ENCODE measurements around the gene PTPN5.

The PTPN5 gene

DNA sequence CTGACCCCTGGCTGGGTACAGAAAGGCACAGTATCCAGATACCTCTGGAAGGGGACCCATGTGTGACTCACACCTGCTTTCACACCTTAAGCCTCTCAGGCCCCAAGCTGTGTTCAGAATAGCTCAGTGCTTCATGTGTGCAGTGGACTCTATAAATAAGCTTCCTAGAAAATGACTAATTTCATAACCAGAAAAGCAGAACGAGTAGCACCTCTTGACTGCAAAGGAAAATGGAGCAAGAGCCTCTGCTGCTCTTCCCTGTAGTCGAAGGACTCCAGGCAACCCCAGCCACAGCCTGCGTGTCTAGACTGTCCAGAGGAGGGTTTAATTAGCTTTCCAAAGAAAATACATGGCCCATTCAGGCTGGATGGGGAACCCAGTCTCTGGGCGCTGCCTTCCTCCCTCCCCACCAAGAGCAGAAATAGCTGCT lies 23.1 kb downstream of the PTPN5 start:
- TF ChIP-seq, protein P1, sequence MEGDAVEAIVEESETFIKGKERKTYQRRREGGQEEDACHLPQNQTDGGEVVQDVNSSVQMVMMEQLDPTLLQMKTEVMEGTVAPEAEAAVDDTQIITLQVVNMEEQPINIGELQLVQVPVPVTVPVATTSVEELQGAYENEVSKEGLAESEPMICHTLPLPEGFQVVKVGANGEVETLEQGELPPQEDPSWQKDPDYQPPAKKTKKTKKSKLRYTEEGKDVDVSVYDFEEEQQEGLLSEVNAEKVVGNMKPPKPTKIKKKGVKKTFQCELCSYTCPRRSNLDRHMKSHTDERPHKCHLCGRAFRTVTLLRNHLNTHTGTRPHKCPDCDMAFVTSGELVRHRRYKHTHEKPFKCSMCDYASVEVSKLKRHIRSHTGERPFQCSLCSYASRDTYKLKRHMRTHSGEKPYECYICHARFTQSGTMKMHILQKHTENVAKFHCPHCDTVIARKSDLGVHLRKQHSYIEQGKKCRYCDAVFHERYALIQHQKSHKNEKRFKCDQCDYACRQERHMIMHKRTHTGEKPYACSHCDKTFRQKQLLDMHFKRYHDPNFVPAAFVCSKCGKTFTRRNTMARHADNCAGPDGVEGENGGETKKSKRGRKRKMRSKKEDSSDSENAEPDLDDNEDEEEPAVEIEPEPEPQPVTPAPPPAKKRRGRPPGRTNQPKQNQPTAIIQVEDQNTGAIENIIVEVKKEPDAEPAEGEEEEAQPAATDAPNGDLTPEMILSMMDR (IDR thresholded peaks at IDR 0.05; ENCODE audit: low read length, missing control alignments): no peak
- DNase-seq (ENCODE audit: low read depth): no peak
- H3K4me3 ChIP-seq (replicated peaks; ENCODE audit: low read depth, low read length): no peak overlapping the region

DNA sequence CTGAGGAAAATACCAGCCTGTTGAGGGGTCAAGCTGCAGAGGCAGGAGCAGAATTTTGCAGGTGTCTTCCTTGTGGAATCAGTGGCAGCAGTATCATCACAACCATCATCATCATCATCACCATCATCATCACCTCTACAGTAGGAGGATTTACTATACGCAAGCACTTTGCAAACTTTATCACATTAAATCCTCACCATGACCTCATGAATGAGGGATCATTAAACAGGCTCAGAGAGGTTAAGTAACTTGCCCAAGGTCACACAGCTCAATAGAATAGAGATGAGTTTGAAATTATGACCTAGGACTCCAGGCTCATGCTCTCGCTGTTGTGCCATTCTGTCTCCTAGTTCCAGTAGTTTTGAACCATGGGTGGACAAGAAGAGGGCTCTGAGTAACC lies 25.6 kb downstream of the PTPN5 start:
- TF ChIP-seq, protein P1 (IDR thresholded peaks at IDR 0.05; ENCODE audit: low read length, missing control alignments): no peak
- DNase-seq (ENCODE audit: low read depth): no peak
- H3K4me3 ChIP-seq (replicated peaks; ENCODE audit: low read depth, low read length): no peak overlapping the region

DNA sequence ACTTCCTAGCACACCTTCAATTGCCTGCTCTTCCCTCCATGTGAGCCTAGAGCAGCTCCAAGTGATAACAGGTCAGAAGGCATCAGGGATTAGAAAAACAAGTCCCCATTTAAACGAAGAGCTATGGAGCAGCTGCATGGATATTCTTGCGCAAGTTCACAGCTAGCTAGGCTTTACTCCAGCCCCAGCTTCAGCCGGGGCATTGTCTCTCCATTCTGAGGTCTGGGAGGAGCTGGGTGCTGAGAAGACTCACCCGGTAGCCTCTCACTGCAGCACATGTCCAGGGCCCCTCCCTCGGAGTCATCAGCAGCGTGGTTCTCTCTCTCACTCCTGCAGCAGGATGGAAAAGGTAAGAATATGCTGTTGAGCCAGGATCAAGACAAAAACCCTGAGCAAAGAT lies 26.0 kb downstream of the PTPN5 start:
- TF ChIP-seq, protein P1 (IDR thresholded peaks at IDR 0.05; ENCODE audit: low read length, missing control alignments): no peak
- peak; percentile 66 for DNase-seq (ENCODE audit: low read depth)

DNA sequence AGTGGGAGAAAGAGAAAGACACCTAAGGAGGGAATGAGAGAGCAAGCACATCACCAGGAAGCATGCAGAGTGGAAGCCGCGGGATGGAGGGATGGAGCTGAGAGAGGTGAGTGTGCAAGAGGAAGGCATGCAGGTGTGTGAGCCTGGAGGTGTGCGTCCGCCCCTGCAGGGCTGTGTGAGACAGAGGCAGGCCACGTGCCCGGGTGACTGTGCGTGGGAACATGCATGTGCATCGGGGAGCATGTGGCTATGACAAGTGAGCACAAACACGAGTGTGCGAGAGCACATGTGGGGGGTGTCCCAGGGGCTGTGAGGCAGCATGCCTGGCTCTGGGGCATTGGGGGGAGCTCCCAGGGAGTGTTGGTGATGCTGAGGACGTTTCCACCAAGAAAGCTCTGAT lies 29.9 kb downstream of the PTPN5 start:
- no peak for DNase-seq (ENCODE audit: low read depth)
- TF ChIP-seq, protein P1 (IDR thresholded peaks at IDR 0.05; ENCODE audit: low read length, missing control alignments): no peak
- H3K4me3 ChIP-seq (replicated peaks; ENCODE audit: low read depth, low read length): no peak overlapping the region

More for the DNA sequence above, 26.0 kb downstream of the PTPN5 start:
- H3K4me3 ChIP-seq (replicated peaks; ENCODE audit: low read depth, low read length): no peak overlapping the region

DNA sequence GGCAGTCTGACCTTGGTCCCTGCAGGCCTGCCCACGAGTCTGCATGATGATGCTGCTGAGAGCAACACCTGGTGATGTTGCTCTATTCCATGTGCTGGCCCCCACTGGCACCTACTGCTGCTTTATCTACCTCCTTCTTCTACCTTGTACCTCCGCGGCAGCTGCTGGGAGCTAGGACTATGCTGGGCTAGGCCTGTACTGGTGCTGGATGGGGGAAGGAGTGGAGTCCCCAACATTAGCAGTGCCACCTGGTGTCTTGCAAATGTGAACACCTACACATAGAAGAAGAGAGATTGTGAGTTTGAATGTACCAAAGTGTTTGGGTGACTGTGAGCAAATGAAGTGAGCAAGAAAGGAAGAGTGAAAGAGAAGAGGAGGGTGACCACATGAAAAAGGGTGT lies 30.5 kb downstream of the PTPN5 start:
- DNase-seq (ENCODE audit: low read depth): no peak
- TF ChIP-seq, protein P1 (IDR thresholded peaks at IDR 0.05; ENCODE audit: low read length, missing control alignments): no peak

DNA sequence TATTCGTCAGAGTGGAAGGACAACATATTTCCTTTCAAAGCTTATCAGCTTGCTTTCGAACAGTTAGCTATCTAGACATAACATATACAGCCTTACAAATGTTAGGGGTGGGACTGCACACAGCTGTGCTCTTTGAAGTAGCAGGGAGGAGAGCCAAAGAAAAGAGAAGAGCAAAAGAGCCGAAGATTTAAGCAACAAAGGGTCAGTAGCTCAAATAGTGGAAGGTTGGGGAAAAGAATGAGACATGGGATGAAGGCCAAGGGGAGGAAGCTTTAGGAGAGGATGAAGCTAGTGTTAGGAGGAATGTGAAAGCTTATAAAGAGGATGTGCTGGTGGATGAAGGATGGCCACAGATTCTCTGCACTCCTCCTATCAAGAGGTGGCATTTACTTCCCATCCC lies 33.8 kb downstream of the PTPN5 start:
- DNase-seq (ENCODE audit: low read depth): peak; percentile 36
- no peak overlapping the region for H3K4me3 ChIP-seq (replicated peaks; ENCODE audit: low read depth, low read length)
- TF ChIP-seq, protein P1 (IDR thresholded peaks at IDR 0.05; ENCODE audit: low read length, missing control alignments): no peak

More for the DNA sequence above, 30.5 kb downstream of the PTPN5 start:
- H3K4me3 ChIP-seq (replicated peaks; ENCODE audit: low read depth, low read length): no peak overlapping the region

DNA sequence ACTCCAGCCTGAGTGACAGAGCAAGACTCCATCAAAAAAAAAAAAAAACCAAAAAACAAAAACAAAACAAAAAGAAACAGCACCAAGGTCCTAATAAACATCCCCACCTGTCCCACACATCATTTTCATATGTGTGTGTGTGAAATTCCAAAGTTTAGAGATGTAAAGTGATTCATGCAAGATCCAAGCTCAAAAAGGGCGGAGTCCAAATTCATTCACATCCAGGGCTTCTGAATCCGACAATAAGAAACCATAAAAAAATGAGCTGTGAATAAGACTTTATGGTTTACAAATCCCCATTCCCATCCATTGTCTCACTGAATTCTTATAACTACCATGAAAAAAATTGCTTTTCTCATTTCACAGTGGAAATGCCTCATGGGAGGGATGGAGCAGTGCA lies 34.7 kb downstream of the PTPN5 start:
- DNase-seq (ENCODE audit: low read depth): no peak
- TF ChIP-seq, protein P1 (IDR thresholded peaks at IDR 0.05; ENCODE audit: low read length, missing control alignments): no peak
- H3K4me3 ChIP-seq (replicated peaks; ENCODE audit: low read depth, low read length): no peak overlapping the region

Measured in fibroblast of pulmonary artery (primary cell).